GM21515 (cell line): ENCODE results near the gene RUNX1.
A peak's percentile ranks its signal among the peaks of the same experiment; 100 is the strongest.

Experiments used
- ATAC-seq: cut with Tn5 transposase; IDR thresholded peaks from one replicate; pipeline ENCODE4 v1.9.1; 2021; ENCODE audit not compliant: unreplicated experiment

The RUNX1 gene

GRCh38 chr21:34885125-34885524, 164.0 kb downstream of the RUNX1 start:
- no peak for ATAC-seq

- no peak for ATAC-seq
Observed at GRCh38 chr21:34884346-34884929, 164.7 kb downstream of the RUNX1 start.

- ATAC-seq = no peak
Observed at GRCh38 chr21:34883491-34884271, 165.4 kb downstream of the RUNX1 start.

- no peak for ATAC-seq
Observed at GRCh38 chr21:34882719-34883131, 166.4 kb downstream of the RUNX1 start.

GRCh38 chr21:34881839-34882371, 167.2 kb downstream of the RUNX1 start:
- ATAC-seq = no peak

GRCh38 chr21:34881421-34881820, 167.7 kb downstream of the RUNX1 start:
- ATAC-seq = no peak

- no peak for ATAC-seq
Observed at GRCh38 chr21:34880401-34880800, 168.7 kb downstream of the RUNX1 start.

GRCh38 chr21:34878940-34879339, 170.2 kb downstream of the RUNX1 start:
- ATAC-seq = no peak

GRCh38 chr21:34878501-34878900, 170.6 kb downstream of the RUNX1 start:
- ATAC-seq = no peak

- no peak for ATAC-seq
Observed at GRCh38 chr21:34877485-34878128, 171.5 kb downstream of the RUNX1 start.

- ATAC-seq = no peak
Observed at GRCh38 chr21:34875830-34876229, 173.3 kb downstream of the RUNX1 start.

- ATAC-seq = peak; percentile 52
Observed at GRCh38 chr21:34874684-34875513, 174.2 kb downstream of the RUNX1 start.

- ATAC-seq = no peak
Observed at GRCh38 chr21:34871026-34871908, 177.8 kb downstream of the RUNX1 start.

- no peak for ATAC-seq
Observed at GRCh38 chr21:34870246-34870645, 178.9 kb downstream of the RUNX1 start.

GRCh38 chr21:34869545-34869944, 179.6 kb downstream of the RUNX1 start:
- ATAC-seq = no peak

- no peak for ATAC-seq
Observed at GRCh38 chr21:34867785-34868184, 181.3 kb downstream of the RUNX1 start.

GRCh38 chr21:34865400-34866241, 183.5 kb downstream of the RUNX1 start:
- ATAC-seq = peak; percentile 87

- ATAC-seq = no peak
Observed at GRCh38 chr21:34864370-34865149, 184.5 kb downstream of the RUNX1 start.
